IPS DF 6.9 (cell line): ENCODE measurements around the gene EXD3.

Experiments used
- DNase-seq: peaks from one replicate; pipeline ENCODE4 v3.0.0-alpha.2; 2013; ENCODE audit warnings: low read depth, low spot score
- H3K27ac ChIP-seq: one replicate; pipeline ENCODE4 v1.5.1; 2013; ENCODE audit warnings: low read length, control low read depth
- H3K27me3 ChIP-seq: 2 replicates; pipeline ENCODE4 v1.6.1; 2013; ENCODE audit warnings: mild to moderate bottlenecking, low read length; ENCODE audit not compliant: control insufficient read depth, insufficient read depth
- H3K36me3 ChIP-seq: 2 replicates; pipeline ENCODE4 v1.6.1; 2013; ENCODE audit warnings: low read length; ENCODE audit not compliant: control insufficient read depth, insufficient read depth
- H3K4me1 ChIP-seq: 2 replicates; pipeline ENCODE4 v1.6.1; 2013; ENCODE audit warnings: low read length; ENCODE audit not compliant: control insufficient read depth, insufficient read depth
- H3K4me3 ChIP-seq: 2 replicates; pipeline ENCODE4 v1.5.1; 2013; ENCODE audit warnings: mild to moderate bottlenecking, low read length
- H3K9me3 ChIP-seq: 2 replicates; pipeline ENCODE4 v1.6.1; 2013; ENCODE audit warnings: low read length, inconsistent platforms; ENCODE audit not compliant: control insufficient read depth, insufficient read depth
- WGBS: extraction: QIAGEN DNeasy Blood & Tissue Kit; methylation state at CpG from one replicate; pipeline ENCODE4 v1.1.7; 2013; ENCODE audit warnings: mixed read lengths, missing lambda C conversion rate; ENCODE audit not compliant: insufficient read length, insufficient coverage; 5-methylcytosine and 5-hydroxymethylcytosine counted together

Gene EXD3

DNA sequence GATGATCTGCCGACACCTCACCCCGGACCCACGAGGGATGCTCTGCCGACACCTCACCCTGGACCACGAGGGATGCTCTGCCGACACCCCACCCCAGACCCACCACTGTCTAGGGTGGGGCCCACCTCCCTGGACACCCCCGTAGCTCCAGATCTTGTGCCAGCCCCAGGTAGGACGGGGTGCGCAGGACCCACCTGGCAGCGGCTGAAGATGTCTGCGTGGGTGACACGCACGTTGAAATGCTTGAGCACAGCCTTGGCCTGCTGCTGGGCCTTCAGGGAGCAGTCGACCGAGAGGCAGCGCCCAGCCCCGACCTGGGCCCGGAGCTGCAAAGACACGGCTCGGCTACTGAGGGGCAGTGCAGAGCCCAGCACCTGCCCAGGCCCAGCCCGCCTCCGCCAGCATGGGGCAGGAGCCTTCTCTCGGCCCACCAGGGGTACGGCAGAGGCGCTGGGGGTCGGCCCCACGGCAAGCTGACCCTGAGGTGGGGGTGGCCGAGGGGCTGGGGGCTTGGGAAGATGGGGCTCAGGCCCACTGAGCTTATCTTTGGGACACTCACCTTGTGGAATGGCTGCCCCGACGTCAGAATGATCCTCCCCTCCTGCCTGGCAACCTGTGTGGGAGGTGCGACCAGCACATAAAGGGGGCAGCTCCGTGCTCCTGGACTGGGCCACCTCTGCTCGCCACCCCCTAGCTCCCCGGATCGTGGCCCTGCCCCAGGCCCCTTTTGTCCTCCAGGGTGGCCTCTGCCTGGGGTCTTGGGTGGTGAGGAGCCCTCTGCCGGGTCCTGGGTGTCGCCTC is 99.2 kb downstream of the EXD3 start:
- DNase-seq: no peak
- H3K27ac ChIP-seq: no peak overlapping the region
- H3K4me1 ChIP-seq: peaks cover 4% of the 10 kb centered on the region
- H3K9me3 ChIP-seq: no peaks in the 10 kb centered on the region
- no CpG with 5 or more reads among the region's 37 CpGs for WGBS
- no peaks in the 10 kb centered on the region for H3K27me3 ChIP-seq
- no peak overlapping the region for H3K4me3 ChIP-seq
- no peaks in the 10 kb centered on the region for H3K36me3 ChIP-seq

DNA sequence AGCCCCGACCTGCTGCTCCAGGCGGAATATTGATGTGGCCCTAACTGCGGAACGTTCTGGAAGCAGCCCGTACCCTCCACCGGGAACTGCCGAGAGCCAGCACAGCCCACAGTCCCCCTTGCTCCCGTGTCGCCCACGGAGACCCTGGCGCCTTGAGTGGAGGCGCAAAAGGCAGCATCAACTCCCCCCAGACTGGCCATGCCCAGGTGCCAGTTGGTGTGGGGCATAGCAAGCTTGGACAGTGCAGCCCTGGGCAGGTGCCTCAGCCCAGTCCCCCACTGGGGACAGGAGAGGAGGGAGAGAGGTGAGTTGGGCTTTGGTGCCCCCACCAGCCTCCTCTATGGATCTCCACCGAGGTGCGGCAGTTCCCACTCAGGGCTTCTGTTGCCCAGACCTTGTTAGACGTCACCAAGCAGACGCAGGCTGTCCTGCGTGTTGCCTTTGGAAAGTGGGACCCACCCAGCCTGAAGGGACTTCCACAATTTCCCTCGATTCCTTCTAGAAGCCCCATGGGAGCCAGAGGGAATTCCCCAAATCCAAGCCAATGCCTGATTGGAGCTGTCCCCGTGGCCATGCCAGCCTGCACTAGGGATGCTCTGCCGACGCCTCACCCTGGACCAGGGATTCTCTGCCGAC is 101.1 kb downstream of the EXD3 start:
- Histone ChIP-seq H3K4me3 (no peak overlapping the region), H3K27me3 (no peaks in the 10 kb centered on the region), H3K4me1 (peaks cover 4% of the 10 kb centered on the region), H3K9me3 (no peaks in the 10 kb centered on the region), H3K36me3 (no peaks in the 10 kb centered on the region), H3K27ac (no peak overlapping the region)
- no CpG with 5 or more reads among the region's 22 CpGs for WGBS
- DNase-seq: no peak

DNA sequence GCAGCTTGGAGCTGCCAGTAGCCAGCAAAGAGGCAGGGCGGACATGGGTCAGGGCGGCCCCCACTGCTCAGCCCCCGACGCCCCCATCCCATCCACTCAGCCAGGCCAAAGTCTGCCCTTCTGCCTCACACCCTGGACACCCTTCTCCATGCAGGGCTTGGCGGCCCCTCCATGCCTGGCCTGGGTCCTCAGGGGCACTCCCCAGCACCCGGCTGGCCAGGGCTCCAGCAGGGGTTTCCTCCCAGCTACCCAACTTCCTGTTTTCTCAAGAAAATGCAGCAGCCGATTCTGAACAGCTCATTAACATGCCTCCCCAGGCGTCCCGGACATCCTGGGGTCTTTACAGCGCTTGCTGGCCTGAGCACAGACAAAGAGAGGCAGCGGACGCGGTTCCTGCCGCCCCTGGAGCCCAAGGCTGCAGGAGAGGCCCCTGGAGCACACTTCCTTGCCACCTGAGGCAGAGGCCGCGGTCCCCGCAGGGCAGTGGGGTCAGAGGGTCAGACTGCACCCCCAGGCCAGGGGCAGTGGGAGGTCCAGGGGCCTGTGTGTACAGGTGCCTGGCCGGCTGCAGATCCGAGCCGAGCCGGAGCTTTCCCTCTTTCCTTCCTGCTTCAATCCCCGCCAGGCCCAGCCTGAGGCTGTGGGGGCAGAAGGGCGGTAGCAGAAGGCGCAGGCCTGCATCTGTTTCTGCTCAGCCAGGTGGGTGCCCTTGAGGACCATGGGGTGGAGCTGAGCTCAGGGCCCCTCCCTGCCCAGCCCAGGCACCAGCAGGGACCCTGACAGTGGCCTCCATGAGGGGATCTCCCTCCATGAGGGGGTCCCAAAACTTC is 102.2 kb downstream of the EXD3 start:
- peaks cover 4% of the 10 kb centered on the region for H3K4me1 ChIP-seq
- no peak overlapping the region for H3K4me3 ChIP-seq
- H3K27ac ChIP-seq: no peak overlapping the region
- H3K36me3 ChIP-seq: no peaks in the 10 kb centered on the region
- no CpG with 5 or more reads among the region's 24 CpGs for WGBS
- no peak for DNase-seq
- H3K27me3 ChIP-seq: no peaks in the 10 kb centered on the region
- no peaks in the 10 kb centered on the region for H3K9me3 ChIP-seq

DNA sequence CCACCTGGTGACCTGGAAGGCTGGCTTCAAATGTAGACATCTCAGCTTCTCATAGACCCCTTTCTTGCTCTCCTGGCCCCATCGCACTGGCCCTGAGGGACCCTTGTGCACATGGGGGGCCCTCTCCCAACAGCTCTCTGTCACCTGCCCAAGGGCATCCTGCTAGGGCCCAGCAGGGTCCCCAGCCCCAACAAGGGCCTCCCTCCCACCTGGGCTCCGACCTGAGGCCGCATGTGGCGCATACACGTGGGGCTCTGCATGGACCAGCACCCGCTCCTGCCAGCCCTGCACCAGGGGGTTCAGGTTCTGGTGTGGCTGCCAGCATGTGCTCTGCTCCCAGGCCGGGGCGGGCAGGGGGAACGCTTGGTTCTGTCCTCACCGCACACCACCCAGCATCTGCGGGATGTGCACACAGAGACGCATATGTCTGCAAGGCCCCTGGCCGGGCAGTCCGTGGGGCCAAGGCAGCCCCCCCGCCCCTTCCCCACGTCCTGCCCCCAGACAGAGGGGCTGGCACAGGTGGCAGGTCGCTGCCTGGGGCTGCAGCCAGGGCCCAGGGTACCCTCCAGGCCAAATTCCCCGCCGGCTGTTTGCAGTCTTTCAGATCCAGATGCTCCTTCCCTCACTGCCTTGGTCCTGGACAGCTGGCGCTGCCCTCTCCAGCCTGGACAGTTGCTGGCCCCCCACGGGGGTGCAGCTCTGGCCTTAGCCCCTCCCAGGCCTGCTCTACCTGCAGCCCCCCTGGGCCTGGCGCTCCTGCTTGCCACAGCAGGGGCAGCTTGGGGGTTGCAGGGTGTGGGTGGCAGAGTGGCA is 103.0 kb downstream of the EXD3 start:
- H3K36me3 ChIP-seq: no peaks in the 10 kb centered on the region
- H3K9me3 ChIP-seq: no peaks in the 10 kb centered on the region
- no peak overlapping the region for H3K4me3 ChIP-seq
- no CpG with 5 or more reads among the region's 22 CpGs for WGBS
- no peak overlapping the region for H3K27ac ChIP-seq
- H3K27me3 ChIP-seq: no peaks in the 10 kb centered on the region
- H3K4me1 ChIP-seq: peaks cover 5% of the 10 kb centered on the region
- no peak for DNase-seq

DNA sequence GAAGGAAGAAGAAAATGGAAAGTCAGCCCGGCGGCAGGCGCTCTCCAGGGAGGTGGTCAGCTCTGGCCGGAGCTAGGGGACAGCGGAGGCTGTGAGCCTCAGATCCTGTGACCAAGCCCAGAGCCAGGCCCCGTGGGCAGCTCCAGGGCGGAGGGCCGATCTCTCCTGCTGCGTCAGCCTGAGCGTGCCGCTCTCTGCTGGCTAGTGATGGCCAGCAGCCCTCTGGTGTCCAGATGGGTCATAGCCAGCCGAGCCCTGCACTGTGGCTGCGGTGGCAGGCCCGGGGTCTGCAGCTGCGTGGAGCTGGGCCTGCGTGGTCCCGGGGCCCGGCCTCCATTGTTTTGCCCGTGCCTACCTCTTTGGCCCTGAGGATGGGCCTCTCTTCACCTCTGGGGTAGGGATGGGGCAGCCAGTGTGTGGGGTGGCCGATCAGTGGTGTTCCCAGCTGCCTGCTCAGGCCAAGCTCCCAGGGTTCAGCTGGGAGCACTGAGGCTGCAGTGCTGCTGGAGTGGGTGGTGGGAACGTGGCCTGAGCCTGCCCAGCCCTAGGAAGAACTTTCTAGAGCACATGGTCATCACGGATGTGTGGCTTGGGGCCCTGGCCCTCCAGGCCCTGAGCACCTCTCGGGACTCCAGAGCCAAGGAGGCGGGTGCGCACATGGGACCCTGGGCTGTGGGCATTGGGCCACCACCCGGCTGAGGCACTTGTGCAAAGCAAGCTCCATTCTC is 103.8 kb downstream of the EXD3 start:
- Histone ChIP-seq H3K9me3 (no peaks in the 10 kb centered on the region), H3K27me3 (no peaks in the 10 kb centered on the region)

DNA sequence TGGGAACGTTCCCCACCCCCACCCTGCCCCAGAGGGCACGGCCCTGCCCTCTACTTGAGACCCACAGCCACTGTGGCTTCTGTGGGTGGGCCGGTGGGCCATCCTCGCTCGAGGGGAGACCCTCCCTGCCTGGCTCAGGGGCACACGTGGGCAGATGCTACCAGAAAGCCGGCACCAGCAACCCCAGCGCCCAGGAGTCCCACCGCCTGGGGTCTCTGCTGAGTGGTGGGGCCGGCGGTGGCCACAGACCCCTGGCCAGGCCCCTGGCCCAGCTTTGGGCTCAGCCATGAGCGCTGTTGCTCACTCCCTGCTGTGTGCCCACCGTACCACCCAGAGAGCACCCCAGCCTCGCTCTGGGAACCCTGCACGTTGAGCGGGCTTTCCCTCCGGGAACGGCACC is 104.4 kb downstream of the EXD3 start:
- Histone ChIP-seq H3K27ac (no peak overlapping the region), H3K27me3 (no peaks in the 10 kb centered on the region), H3K9me3 (no peaks in the 10 kb centered on the region), H3K36me3 (no peaks in the 10 kb centered on the region; the same call in 1 of the 2 replicates), H3K4me1 (peaks cover 13% of the 10 kb centered on the region), H3K4me3 (no peak overlapping the region)
- whole genome bisulfite sequencing: no CpG with 5 or more reads among the region's 18 CpGs
- no peak for DNase-seq

More for the DNA sequence above, 103.8 kb downstream of the EXD3 start:
- WGBS: no CpG with 5 or more reads among the region's 26 CpGs
- H3K4me3 ChIP-seq: no peak overlapping the region
- DNase-seq: no peak
- no peaks in the 10 kb centered on the region; the same call in 1 of the 2 replicates for H3K36me3 ChIP-seq
- peaks cover 10% of the 10 kb centered on the region for H3K4me1 ChIP-seq
- H3K27ac ChIP-seq: no peak overlapping the region

DNA sequence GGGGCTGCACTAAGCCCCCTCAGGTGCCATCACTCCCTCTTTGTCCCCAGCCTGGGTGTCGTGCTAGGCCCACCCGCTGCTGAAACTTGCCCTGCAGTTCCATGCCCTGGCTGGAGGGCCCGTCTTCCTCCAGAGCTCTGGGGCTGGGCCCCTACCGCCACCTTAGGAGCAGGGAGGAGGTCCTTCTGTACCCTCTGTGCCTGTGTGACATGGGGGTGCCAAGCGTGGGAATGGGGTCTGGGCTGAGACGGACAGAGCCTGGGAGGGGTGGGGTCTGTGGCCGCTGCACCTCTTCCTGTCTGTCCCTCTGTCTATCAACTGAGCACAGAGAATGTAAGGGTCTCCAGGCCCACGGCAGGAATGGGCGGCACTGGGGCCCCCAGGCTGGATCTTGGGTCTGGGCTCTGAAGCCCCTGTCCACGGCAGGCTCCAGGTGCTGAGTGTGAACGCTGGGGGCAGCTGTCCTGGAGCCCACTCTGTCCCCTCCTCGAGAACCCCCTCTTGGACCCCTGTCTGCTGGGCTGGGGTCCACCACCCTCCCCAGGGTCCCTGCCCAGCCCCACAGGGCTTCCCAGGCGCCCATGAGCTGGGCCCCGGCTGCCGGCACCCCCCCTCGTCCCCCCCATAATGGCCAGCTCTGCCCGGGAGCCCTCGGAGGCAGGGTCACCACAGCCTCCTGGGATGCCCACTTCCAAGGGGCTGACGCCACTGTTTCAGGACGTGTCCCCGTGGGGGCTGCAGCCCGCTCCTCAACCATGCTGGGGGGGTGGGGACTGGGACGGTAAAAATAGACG is 105.0 kb downstream of the EXD3 start:
- no peaks in the 10 kb centered on the region; the same call in 1 of the 2 replicates for H3K36me3 ChIP-seq
- H3K27me3 ChIP-seq: no peaks in the 10 kb centered on the region

DNA sequence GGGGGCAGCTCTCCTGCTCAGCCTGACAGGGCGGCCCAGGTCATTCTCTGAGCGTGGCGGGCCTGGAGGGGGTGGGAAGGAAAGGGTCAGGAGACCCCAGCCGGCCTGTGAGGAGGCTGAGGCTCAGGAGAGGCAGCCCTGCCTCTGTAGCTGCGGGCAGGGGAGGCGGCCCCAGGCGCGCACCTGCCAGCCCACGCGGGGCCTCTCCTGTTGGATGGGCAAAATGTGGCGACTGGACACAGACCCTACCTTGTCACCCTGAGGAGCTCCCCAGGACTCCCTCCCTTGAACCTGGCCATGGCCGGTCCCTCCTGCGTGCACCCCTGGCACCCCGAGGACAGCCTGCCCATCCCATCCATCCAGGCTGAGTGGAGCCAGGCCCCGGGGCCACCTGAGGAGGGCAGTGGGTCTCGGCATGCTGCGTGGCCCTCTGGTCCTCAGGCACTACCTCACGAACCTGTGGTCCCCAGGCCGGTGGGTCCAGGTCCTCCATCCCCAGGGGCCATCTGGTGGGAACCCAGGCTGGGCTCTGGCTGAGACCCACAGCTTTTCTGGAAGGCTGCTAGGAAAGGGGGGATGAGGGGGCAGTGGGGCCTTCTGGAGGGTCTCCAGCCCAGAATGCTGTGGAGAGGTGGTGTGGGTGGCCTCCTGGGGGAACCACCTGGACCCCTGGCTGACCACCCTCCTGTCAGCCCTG is 105.8 kb downstream of the EXD3 start:
- no CpG with 5 or more reads among the region's 19 CpGs for WGBS

More for the DNA sequence above, 105.0 kb downstream of the EXD3 start:
- Histone ChIP-seq H3K27ac (no peak overlapping the region), H3K9me3 (no peaks in the 10 kb centered on the region), H3K4me1 (peaks cover 13% of the 10 kb centered on the region), H3K4me3 (no peak overlapping the region)
- WGBS: no CpG with 5 or more reads among the region's 24 CpGs
- DNase-seq: no peak

More for the DNA sequence above, 105.8 kb downstream of the EXD3 start:
- no peaks in the 10 kb centered on the region for H3K27me3 ChIP-seq
- H3K4me3 ChIP-seq: no peak overlapping the region
- no peak for DNase-seq
- no peaks in the 10 kb centered on the region for H3K9me3 ChIP-seq
- H3K36me3 ChIP-seq: no peaks in the 10 kb centered on the region; the same call in 1 of the 2 replicates
- peaks cover 13% of the 10 kb centered on the region for H3K4me1 ChIP-seq
- no peak overlapping the region for H3K27ac ChIP-seq
